Esophagus squamous epithelium (tissue), 5 donors: ENCODE results near the gene SLC25A13. TPM values are rescaled to one million over a fixed set of nuclear protein-coding genes. Genes with fewer than 3 reads are reported as not detected.

Experiments
- DNase-seq: peaks from one replicate; lab custom pipeline; 2025; lab: John Stamatoyannopoulos, UW
- H3K27ac ChIP-seq, 4 donors: fragments of 200-600 bp; sonication (generic); one replicate each; pipeline ENCODE4 v1.5.1; 2016 to 2019; ENCODE audit warnings: mild to moderate bottlenecking in 1 of 4
- H3K27me3 ChIP-seq, 4 donors: fragments of 200-600 bp; sonication (generic); 1 replicate in 3 of 4; 2 replicates in 1 of 4; pipeline versions ENCODE4 v1.5.1 to v1.6.0; 2017 to 2021; ENCODE audit warnings: antibody characterized with exemption in 1 of 4
- H3K36me3 ChIP-seq, 3 donors: fragments of 200-600 bp; sonication (generic); one replicate each; pipeline ENCODE4 v1.5.1; 2016 to 2019
- H3K4me1 ChIP-seq, 3 donors: fragments of 200-600 bp; sonication (generic); one replicate each; pipeline ENCODE4 v1.5.1; 2017 to 2019
- H3K4me3 ChIP-seq, 4 donors: fragments of 200-600 bp; sonication (generic); 1 replicate in 3 of 4; 2 replicates in 1 of 4; pipeline ENCODE4 v1.5.1; 2016 to 2019; ENCODE audit warnings: mild to moderate bottlenecking in 2 of 4, moderate library complexity in 1 of 4
- H3K9me3 ChIP-seq, 3 donors: fragments of 200-600 bp; sonication (generic); one replicate each; pipeline ENCODE4 v1.5.1; 2016 to 2019
- POLR2A ChIP-seq, 4 donors: fragments of 450-650 bp; IDR thresholded peaks; one replicate each; pipeline ENCODE4 v1.6.1; 2017; ENCODE audit warnings: antibody characterized with exemption in 4 of 4, mild to moderate bottlenecking in 4 of 4, moderate library complexity in 3 of 4
- WGBS, 2 donors: methylation state at CpG; one replicate each; pipeline ENCODE4 v1.1.5; 2018; 5-methylcytosine and 5-hydroxymethylcytosine counted together
- intact Hi-C: fragments of 100-400 bp; cut with DNase I; formaldehyde crosslinking; loops from one replicate; pipeline ENCODE4 v1.15.0; 2022
- total RNA-seq, 4 donors: library from RNA; depleted of rRNA; stranded (reverse); fragments of >200 nt; gene quantifications; one replicate each; pipeline ENCODE4 v1.1.0, GENCODE V29; 2016
- TF ChIP-seq, protein P1 (sequence below), 6 experiments: fragments of 450-650 bp in 4 of 6; fragments of 200-600 bp in 2 of 6; sonication (generic) in 2 of 6; IDR thresholded peaks; one replicate each; pipeline ENCODE4 v1.5.1; 2016 to 2019; ENCODE audit warnings: antibody characterized with exemption in 6 of 6, mild to moderate bottlenecking in 4 of 6, moderate library complexity in 4 of 6
- donor health status: DM: yes; HTN: yes; CAD: no.

SLC25A13 gene
- total RNA-seq, 4 donors from 2014 or later, result 12.7 to 37.3 (median 23.0) TPM

- H3K4me1 ChIP-seq, result peaks cover 11 to 49% (median 13%) of the 10 kb centered on the region in 3 donors
- 89 to 98% methylated on average over 8 of the region's 8 CpGs for WGBS, 2 donors
- H3K4me3 ChIP-seq, result no peak overlapping the region
- TF ChIP-seq POLR2A (IDR thresholded peaks at IDR 0.05), result no peak
- TF ChIP-seq, protein P1, sequence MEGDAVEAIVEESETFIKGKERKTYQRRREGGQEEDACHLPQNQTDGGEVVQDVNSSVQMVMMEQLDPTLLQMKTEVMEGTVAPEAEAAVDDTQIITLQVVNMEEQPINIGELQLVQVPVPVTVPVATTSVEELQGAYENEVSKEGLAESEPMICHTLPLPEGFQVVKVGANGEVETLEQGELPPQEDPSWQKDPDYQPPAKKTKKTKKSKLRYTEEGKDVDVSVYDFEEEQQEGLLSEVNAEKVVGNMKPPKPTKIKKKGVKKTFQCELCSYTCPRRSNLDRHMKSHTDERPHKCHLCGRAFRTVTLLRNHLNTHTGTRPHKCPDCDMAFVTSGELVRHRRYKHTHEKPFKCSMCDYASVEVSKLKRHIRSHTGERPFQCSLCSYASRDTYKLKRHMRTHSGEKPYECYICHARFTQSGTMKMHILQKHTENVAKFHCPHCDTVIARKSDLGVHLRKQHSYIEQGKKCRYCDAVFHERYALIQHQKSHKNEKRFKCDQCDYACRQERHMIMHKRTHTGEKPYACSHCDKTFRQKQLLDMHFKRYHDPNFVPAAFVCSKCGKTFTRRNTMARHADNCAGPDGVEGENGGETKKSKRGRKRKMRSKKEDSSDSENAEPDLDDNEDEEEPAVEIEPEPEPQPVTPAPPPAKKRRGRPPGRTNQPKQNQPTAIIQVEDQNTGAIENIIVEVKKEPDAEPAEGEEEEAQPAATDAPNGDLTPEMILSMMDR (IDR thresholded peaks at IDR 0.05), result no peak
- H3K36me3 ChIP-seq, result peaks cover 0 to 10% (median 0%) of the 10 kb centered on the region in 3 donors
- intact Hi-C loops, result no loop called here
- no peaks in the 10 kb centered on the region for H3K27me3 ChIP-seq
- H3K27ac ChIP-seq, result no peak overlapping the region
- no peak for DNase-seq
- no peaks in the 10 kb centered on the region for H3K9me3 ChIP-seq
Measured at GRCh38 chr7:96316949-96317348, 4.9 kb downstream of the SLC25A13 start.

DNA sequence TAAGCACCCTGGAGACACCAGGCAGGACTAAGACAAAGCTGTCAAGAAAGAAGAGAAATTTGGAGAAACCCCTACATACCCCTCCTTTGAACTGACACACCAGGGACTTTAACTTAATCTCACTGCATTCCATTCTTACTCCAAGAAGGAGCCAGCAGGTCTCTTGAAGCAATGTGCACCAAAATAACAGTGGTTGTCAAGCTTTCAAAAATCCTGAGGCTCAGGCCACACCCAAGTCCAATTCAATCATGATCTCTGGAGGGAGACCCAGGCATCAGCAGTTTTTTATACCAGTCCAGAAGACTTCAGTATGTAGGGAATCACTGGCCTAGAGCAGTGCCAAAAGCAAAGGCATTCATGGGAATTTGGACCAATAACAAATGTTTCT is 6.8 kb downstream of the SLC25A13 start:
- H3K4me3 ChIP-seq, result no peak overlapping the region
- no peak for DNase-seq
- TF ChIP-seq, protein P1 (IDR thresholded peaks at IDR 0.05), result no peak
- H3K27me3 ChIP-seq, result no peaks in the 10 kb centered on the region
- H3K9me3 ChIP-seq, result no peaks in the 10 kb centered on the region
- H3K36me3 ChIP-seq, result peaks cover 0 to 10% (median 0%) of the 10 kb centered on the region in 3 donors
- H3K4me1 ChIP-seq, result peaks cover 3 to 52% (median 8%) of the 10 kb centered on the region in 3 donors
- intact Hi-C loops, result no loop called here
- H3K27ac ChIP-seq, result no peak overlapping the region

DNA sequence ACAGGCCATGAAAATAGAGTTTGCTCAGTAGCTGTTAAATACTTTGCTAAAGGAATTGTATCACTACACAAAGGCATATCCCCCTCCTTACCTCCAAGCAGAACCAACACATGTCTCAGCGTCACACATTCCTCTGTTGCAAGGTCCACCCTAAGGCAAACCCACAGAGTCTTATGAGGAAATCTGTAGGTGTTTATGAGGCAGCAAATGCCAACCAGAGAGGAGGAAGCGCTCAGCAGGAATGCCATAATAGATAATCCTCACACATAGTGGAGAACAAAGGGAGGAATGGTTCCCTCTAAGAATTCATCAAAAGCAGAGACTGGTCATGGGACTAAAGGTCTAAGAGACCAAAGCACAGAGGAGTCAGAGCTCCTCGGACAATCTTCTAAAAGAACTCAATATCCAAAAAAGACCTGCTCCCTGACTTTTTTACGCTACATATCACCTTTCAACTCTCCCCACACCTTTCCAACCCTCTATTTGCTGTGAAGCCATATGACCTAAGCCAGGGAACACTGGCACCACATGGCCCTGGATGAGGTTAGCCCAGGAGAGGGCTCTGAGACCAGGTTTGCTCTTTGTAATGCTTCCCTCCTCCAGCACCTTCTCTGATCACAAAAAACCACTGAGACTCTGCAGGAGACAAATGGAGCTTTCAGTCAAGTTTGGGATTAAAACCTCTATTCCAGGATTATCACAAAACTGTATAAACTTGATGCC is 7.3 kb downstream of the SLC25A13 start:
- H3K4me1 ChIP-seq, result peaks cover 0 to 51% (median 6%) of the 10 kb centered on the region in 3 donors
- no peak for DNase-seq
- intact Hi-C loops, result no loop called here
- WGBS, 2 donors, result 75% methylated on average over 4 of the region's 4 CpGs
- no peak overlapping the region for H3K27ac ChIP-seq
- TF ChIP-seq, protein P1 (IDR thresholded peaks at IDR 0.05), result no peak
- TF ChIP-seq POLR2A (IDR thresholded peaks at IDR 0.05), result no peak
- no peak overlapping the region for H3K4me3 ChIP-seq
- H3K27me3 ChIP-seq, result no peaks in the 10 kb centered on the region
- no peaks in the 10 kb centered on the region for H3K9me3 ChIP-seq
- peaks cover 0 to 10% (median 0%) of the 10 kb centered on the region in 3 donors for H3K36me3 ChIP-seq

DNA sequence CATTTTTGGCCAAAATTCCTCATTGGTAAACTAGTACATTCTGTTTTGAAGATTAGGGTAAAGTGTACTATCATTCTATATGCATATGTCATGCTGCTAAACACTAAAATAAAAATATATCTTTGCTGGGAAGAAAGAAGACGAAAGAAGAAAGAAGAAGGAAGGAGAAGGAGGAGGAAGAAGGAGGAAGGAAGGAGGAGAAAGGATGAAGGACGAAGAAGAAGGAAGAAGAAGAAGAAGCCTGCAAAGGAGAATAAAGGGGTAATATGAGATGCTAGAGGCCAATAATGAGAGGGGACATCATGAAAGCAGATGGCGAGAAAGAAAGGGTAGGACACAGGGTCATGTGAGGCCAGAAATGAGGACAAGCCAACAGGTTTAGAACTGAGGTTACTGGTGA is 8.0 kb downstream of the SLC25A13 start:
- no peak for TF ChIP-seq POLR2A (IDR thresholded peaks at IDR 0.05)
- TF ChIP-seq, protein P1 (IDR thresholded peaks at IDR 0.05), result no peak
- Histone ChIP-seq H3K4me1 (peaks cover 0 to 49% (median 4%) of the 10 kb centered on the region in 3 donors), H3K9me3 (no peaks in the 10 kb centered on the region), H3K36me3 (peaks cover 0 to 10% (median 0%) of the 10 kb centered on the region in 3 donors), H3K4me3 (no peak overlapping the region), H3K27me3 (no peaks in the 10 kb centered on the region), H3K27ac (no peak overlapping the region)
- WGBS, 2 donors, result 83 to 85% methylated on average over 3 of the region's 3 CpGs
- no peak for DNase-seq
- intact Hi-C loops, result no loop called here

- H3K27me3 ChIP-seq, result no peaks in the 10 kb centered on the region
- H3K9me3 ChIP-seq, result no peaks in the 10 kb centered on the region
- peaks cover 0 to 53% (median 4%) of the 10 kb centered on the region in 3 donors for H3K4me1 ChIP-seq
- peaks cover 0 to 10% (median 0%) of the 10 kb centered on the region in 3 donors for H3K36me3 ChIP-seq
- intact Hi-C loops, result no loop called here
- H3K27ac ChIP-seq, result no peak overlapping the region
- WGBS, 2 donors, result 93 to 97% methylated on average over 4 of the region's 4 CpGs
- no peak for TF ChIP-seq POLR2A (IDR thresholded peaks at IDR 0.05)
- TF ChIP-seq, protein P1 (IDR thresholded peaks at IDR 0.05), result no peak
- no peak for DNase-seq
- H3K4me3 ChIP-seq, result no peak overlapping the region
Measured at GRCh38 chr7:96312502-96312901, 9.4 kb downstream of the SLC25A13 start.
